ENCODE measurements around the gene SLC16A8.
"Not testable (repeated sequence)": the region's sequence is repeated elsewhere in the genome, so short reads cannot be mapped to it uniquely, and the experiment has no call there.

The SLC16A8 gene

GRCh38 chr22:38043151-38044039 lies 40.6 kb downstream of the SLC16A8 start:
- DNase-seq (ENCODE audit: low spot score) = no peak

GRCh38 chr22:38042488-38042790 lies 41.5 kb downstream of the SLC16A8 start:
- DNase-seq (ENCODE audit: low spot score) = no peak

DNA sequence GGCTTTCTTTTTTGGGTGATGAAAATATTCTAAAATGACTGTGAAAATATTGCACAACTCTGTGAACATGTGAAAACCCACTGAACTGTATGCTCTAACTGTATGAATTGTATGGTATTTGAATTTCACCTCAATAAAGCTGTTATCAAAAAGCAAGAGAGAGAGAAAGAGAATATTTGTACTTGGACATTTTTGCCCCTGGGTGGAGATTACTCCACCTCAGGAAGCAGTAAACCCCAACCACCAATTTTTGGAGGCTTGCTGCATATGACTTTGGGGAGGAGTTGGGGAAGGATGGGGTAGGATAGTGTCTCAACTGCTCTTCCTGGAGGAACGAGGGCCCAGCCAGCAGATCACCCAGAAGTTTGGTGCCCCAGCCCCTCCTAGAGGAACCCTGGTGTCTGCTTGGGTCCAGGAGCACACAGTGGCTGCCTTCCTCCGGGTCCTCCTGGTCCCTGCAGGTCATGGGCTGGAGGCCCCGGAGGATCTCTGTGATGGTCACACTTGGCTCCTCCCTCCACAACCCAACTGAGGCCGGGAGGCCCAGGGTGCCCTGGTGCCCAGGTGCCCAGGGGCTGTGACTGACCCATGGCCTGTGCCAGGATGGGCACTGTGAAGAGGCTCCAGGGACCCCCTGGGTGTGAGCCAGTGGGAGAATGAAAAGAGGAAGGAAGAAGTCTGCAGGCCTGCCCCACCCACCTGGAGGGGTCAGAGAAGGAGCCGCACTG lies 42.1 kb downstream of the SLC16A8 start:
- DNase-seq (ENCODE audit: low spot score) = no peak

- DNase-seq (ENCODE audit: low spot score) = peak; percentile 25
Observed at GRCh38 chr22:38040953-38041759, 42.8 kb downstream of the SLC16A8 start.

DNA sequence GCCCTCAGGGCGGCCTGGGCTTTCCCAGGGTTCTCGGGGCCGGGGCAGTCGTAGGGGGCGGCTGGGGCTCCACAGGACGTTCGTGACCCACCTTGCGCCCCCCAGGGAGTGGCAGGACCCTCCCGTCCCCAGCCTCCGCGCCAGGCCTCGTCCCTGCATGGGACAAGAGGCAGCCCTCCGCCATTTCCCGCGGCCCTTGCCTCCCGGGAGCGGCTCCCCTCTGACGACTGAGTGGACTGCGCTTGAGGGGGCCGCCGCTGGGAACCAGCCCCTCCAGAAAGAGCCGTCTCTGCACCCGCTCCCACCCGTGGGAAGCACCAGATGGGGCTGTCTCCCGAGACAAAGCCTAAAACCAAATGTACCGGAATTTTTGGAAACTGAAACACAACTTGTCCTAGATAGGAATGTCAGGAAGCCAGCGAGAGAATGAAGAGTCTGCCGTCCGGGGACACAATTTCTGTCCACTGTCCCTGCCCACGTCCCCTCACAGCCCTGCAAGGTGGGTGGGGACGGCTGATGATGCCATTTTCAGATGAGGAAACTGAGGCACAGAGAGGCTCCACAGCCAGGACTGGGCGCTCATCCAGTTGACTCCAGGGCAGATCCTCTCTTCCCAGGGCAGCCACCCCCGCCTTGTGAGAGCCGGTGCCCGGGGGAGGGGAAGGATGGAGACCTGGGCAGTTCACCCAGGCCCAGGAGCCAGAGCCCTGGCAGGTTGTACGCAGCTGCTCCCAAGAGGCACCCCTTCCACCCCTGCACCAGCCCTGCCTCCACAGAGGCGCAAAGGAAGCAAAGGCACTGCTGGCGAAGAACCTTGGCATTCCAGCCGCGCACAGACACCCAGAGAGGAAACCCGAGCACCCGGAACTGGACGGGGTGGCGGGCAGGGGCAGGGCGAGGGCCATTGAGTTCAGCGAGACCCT lies 44.8 kb downstream of the SLC16A8 start:
- DNase-seq (ENCODE audit: low spot score) = no peak

DNA sequence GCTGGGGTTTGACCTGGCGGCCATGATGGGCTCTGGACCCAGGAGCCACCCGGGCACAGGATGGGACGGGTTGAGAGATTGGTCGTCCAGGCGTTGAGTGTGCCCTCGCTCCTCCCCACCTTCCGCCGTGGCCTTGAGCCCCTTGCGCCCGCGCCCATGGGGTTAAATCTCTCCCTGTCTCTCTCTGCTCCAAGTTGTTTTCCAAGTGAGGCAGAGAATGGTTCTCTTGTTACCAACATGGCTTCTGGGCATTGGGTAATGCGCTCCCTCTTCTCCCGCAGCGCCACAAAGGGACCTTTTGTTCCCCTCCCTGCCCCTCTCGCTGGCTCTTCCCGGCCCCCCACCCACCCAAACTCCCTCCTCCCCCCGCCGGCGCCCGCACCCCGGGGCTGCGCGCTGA lies 45.6 kb downstream of the SLC16A8 start:
- DNase-seq (ENCODE audit: low spot score) = no peak

DNA sequence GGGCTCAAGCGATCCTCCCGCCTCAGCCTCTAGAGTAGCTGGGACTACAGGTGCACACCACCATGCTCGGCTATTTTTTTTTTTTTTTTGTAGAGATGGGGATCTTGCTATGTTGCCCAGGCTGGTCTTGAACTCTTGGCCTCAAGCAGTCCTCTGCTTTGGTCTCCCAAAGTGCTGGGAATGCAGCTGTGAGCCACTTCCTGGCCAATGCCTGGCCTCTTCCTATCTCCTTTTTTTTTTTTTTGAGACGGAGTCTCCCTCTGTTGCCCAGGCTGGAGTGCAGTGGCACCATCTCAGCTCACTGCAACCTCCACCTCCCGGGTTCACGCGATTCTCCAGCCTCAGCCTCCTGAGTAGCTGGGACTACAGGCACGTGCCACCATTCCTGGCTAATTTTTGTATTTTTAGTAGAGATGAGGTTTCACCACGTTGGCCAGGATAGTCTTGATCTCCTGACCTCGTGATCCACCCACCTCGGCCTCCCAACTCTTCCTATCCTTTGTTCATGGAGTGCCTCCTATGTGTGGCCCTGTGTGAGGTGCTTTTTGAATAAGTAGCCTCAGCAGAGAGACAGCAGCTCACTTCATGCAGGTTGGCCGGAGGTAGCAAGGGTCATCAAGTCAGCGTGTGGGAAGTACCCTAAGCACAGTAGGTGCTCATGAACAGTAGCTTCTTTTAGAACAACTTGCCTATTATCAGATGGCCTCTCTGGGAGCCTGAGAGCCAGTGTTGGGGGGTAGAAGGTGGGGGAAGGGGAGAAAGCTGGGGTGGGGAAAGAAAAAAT lies 46.4 kb downstream of the SLC16A8 start:
- DNase-seq (ENCODE audit: low spot score) = not testable (repeated sequence)

GRCh38 chr22:38036392-38037062 lies 47.5 kb downstream of the SLC16A8 start:
- no peak for DNase-seq (ENCODE audit: low spot score)

- DNase-seq (ENCODE audit: low spot score) = no peak
Observed at GRCh38 chr22:38035530-38035885, 48.5 kb downstream of the SLC16A8 start.

- no peak for DNase-seq (ENCODE audit: low spot score)
Observed at GRCh38 chr22:38034884-38035529, 49.0 kb downstream of the SLC16A8 start.

DNA sequence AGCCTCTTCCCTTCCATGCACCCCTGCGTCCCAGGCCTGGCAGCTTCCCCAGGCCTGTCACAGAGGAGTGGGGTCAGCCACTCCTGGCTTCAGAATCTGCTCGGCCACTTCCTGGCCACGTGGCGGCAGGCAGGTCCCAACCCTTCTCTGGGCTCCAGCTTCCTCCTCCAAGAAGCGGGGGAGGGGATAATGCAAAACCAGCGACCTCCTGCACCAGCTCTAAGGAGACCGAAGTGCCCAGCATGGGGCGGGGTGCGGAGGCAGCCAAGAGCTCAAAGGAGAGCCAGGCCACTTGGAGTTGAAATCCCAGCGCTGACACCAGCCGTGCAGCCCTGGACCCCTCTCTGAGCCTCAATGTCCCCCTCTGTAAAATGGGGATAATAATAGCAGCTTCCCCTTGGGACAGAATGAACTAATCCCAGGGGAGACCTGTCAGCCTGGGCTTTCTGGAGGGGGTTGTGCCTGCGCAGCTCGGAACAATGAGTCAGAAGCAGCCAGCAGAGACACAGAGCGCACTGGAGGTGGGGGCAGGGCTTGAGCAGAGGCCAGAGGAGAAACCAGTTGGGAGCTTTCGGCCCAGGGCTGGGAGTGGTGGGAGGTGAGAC lies 49.6 kb downstream of the SLC16A8 start:
- peak; percentile 76 for DNase-seq (ENCODE audit: low spot score)

- no peak for DNase-seq (ENCODE audit: low spot score)
Observed at GRCh38 chr22:38033522-38034277, 50.3 kb downstream of the SLC16A8 start.

GRCh38 chr22:38032681-38033521 lies 51.1 kb downstream of the SLC16A8 start:
- DNase-seq (ENCODE audit: low spot score) = peak; percentile 50

DNA sequence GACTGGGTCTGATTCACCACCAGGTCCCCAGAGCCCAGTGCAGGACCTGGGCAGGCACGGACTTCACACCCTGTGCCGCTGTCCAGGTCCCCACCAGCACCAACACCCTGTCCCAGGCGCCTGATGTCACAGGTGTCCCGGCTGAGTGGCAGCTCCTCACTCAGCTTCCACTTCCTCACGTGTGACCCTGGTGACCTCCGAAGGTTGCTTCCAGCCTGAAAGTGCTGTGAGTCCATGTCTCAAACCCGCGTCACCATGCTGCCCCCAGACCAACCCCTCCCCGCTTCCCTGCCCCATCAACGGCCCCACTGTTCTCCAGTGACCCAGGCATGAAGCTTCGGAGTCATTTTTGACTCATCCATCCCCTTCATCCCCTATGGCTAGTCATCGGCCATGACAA lies 52.5 kb downstream of the SLC16A8 start:
- no peak for DNase-seq (ENCODE audit: low spot score)

DNA sequence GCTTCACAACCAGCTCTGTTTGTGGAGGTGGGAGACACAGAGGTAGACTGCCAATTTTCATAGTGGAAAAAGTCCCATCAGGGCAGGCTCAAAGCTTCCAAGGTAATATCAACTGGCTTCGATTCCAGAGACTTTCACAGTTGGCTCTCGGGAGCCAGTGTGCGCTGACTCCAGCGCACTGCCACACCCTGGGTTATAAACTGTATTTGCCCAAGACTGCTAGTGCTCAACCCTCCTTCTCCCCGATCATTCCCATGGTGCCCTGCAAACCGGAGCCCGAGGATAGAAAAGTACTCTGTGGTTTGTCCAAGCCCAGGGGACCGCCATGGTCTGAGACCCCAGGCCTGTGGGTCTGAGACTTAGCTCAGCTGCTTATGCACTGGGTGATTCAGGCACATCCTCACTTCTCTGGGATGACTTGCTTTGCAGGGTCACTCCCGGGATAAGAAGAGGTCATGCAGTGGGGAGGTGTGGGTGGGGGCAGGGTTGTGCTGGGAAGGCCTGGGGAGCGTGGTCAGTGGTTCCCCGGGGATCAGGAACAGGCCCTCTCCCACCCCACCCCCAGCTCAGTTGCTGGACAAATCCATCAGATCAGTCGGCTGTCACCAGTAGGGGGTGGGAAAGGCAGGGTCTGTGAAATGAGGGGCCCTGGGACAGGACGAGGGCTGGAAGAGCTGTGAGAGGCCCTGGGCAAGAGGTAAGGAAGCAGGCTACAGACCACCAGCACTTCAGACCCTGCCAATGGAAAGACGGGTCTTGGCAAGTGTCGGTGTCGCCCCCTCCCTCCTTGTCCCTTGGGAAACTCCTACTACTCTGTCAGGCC lies 53.5 kb downstream of the SLC16A8 start:
- no peak for DNase-seq (ENCODE audit: low spot score)

DNA sequence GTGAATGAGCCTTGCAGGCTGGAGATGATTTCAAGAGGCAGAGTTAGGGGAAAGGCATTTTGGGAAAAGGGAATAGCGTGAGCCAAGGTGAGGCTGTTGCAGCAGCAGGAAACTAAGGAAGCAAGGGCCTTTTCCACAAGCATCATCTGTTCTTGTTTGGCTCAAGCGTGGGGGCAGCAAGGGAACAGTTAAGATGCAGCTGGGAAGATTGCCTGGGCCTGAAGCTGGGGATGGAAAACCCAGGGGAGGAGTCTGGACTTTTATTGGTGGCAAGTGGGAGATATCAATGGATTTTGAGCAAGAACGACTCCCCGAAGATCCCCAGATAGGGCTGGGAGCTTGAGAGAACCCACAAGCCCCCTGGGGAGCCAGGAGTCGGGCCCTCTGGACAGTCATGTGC lies 54.1 kb downstream of the SLC16A8 start:
- no peak for DNase-seq (ENCODE audit: low spot score)

DNA sequence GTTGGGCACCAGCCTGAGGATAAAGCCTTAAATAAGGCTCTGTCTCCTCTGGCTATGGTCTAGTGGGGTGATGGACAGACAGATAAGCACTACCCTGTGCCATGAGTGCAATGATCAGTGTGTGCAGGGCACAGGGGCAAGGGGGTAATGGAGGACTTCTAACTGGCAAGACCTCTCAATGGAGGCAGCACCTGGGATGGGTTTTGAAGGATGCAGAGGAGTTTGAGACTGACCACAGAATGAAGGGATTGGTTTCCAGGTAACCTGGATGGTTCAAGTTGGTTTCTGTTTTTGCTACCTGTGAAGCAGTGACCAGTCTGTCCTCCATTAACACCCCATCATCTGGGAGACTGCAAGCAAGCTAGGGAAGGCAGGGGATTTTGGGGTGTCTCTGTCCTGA lies 54.6 kb downstream of the SLC16A8 start:
- DNase-seq (ENCODE audit: low spot score) = no peak

Data from kidney tubule cell (primary cell).